Measurements from ENCODE around the gene CTNNA2. TPM values are rescaled to one million over a fixed set of nuclear protein-coding genes. Genes with fewer than 3 reads are reported as not detected.
"Not testable (repeated sequence)": the region's sequence is repeated elsewhere in the genome, so short reads cannot be mapped to it uniquely, and the experiment has no call there.

CTNNA2 gene
- total RNA-seq, 2 donors from 2014 or later: not detected

GRCh38 chr2:80126596-80127189 is 613.8 kb downstream of the CTNNA2 start:
- H3K9me3 Mint-ChIP-seq: peaks cover 9% of the 10 kb centered on the region
- H3K4me3 Mint-ChIP-seq: no peak overlapping the region
- no peaks in the 10 kb centered on the region for H3K4me1 Mint-ChIP-seq
- H3K27me3 Mint-ChIP-seq: no peaks in the 10 kb centered on the region
- H3K27ac Mint-ChIP-seq: no peak overlapping the region
- ATAC-seq (replicated peaks): no peak
- H3K36me3 Mint-ChIP-seq (ENCODE audit: low read depth): no peaks in the 10 kb centered on the region

DNA sequence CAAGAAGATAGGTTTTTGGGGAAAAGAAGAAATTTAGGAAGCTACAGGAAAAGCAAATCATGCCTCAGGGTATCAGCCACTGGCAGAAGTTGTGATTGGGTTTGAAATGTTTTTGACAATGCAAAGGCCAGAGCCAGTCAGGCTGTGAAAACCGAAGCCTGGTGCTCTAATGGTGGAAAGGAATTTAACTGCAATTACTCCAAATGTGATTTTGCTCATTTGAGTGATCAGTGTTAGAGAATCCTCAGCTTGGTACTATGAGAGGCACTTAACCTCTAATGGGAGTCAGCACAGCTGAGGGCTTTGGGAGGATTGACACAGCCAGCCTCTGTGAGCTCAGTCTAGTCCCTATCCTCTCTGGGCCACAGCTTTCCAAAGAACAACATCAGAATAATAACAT is 615.2 kb downstream of the CTNNA2 start:
- H3K9me3 Mint-ChIP-seq: peaks cover 9% of the 10 kb centered on the region

DNA sequence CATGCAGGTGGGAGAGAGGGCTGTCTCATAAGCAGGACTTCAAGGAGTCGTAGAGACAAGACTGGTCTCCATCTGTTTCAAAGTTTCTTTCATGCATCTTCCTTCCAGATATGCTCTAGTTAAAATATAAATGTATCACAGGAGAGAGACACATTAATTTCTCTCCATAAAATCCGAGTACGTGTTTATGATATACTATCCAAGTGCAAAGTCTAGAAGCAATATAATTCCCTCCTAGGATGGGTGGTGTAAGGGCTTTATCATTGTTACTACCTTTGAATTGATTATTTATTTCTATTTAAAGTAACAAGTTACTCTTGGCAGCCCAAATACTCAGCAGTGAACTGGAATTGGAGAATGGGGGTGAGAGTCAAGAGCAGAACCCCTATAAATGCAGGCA is 619.4 kb downstream of the CTNNA2 start:
- H3K4me1 Mint-ChIP-seq: no peaks in the 10 kb centered on the region
- no peak for ATAC-seq (replicated peaks)
- no peaks in the 10 kb centered on the region for H3K27me3 Mint-ChIP-seq
- H3K4me3 Mint-ChIP-seq: no peak overlapping the region
- H3K27ac Mint-ChIP-seq: no peak overlapping the region
- peaks cover 5% of the 10 kb centered on the region for H3K9me3 Mint-ChIP-seq
- H3K36me3 Mint-ChIP-seq (ENCODE audit: low read depth): no peaks in the 10 kb centered on the region

More for the DNA sequence above, 615.2 kb downstream of the CTNNA2 start:
- H3K4me1 Mint-ChIP-seq: no peaks in the 10 kb centered on the region
- no peak overlapping the region for H3K4me3 Mint-ChIP-seq
- ATAC-seq (replicated peaks): no peak
- H3K36me3 Mint-ChIP-seq (ENCODE audit: low read depth): no peaks in the 10 kb centered on the region
- no peaks in the 10 kb centered on the region for H3K27me3 Mint-ChIP-seq
- no peak overlapping the region for H3K27ac Mint-ChIP-seq

DNA sequence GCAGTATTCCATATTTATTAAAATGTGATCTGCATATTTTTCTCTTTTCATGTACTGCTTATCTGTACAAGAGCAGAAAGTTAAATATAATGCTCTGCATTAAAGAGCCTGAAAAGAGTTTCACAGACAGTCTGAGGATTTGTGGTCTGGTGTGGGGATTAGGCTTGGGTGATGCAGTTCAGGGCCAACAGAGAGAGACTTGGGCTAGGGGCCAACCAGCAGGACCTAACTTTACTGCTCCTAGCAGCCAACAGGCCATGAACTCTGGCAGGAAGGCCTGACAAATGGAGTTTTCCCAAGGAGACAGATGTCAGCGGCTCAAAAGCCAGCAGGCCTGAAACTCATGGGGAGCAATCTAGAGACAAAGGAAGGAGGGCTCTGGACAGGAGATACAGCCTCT is 622.1 kb downstream of the CTNNA2 start:
- Mint-ChIP-seq H3K9me3 (peaks cover 7% of the 10 kb centered on the region), H3K27ac (no peak overlapping the region), H3K36me3 (ENCODE audit: low read depth) (no peaks in the 10 kb centered on the region), H3K4me1 (no peaks in the 10 kb centered on the region), H3K4me3 (no peak overlapping the region), H3K27me3 (no peaks in the 10 kb centered on the region)
- no peak for ATAC-seq (replicated peaks)

DNA sequence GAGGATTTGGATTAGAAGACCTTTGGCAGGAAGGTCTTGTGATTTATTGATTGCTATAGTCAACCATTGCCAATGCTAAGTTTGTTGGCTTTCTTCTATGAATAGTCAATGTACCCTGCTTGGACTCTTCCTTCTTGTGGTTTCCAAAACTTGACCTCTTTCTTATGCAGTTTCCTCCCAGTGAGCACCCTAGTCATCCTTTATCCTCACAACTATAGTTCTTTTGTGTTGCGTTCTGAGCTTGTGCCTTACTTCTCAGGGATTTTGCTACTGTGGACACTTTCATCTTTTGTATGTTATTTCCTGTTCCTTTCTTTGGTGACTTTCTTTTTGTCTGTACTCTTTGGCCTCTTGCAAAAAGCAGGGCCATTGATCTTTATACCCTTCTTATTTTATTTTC is 623.5 kb downstream of the CTNNA2 start:
- no peaks in the 10 kb centered on the region for H3K27me3 Mint-ChIP-seq
- H3K4me1 Mint-ChIP-seq: no peaks in the 10 kb centered on the region
- H3K9me3 Mint-ChIP-seq: peaks cover 7% of the 10 kb centered on the region
- no peaks in the 10 kb centered on the region for H3K36me3 Mint-ChIP-seq (ENCODE audit: low read depth)
- no peak for ATAC-seq (replicated peaks)
- no peak overlapping the region for H3K27ac Mint-ChIP-seq
- H3K4me3 Mint-ChIP-seq: no peak overlapping the region

GRCh38 chr2:80139001-80139400 is 626.1 kb downstream of the CTNNA2 start:
- Mint-ChIP-seq H3K4me3 (no peak overlapping the region), H3K9me3 (peaks cover 13% of the 10 kb centered on the region), H3K4me1 (no peaks in the 10 kb centered on the region), H3K27ac (no peak overlapping the region), H3K36me3 (ENCODE audit: low read depth) (no peaks in the 10 kb centered on the region), H3K27me3 (no peaks in the 10 kb centered on the region)
- no peak for ATAC-seq (replicated peaks)

GRCh38 chr2:80141007-80141726 is 628.3 kb downstream of the CTNNA2 start:
- Mint-ChIP-seq H3K36me3 (ENCODE audit: low read depth) (no peaks in the 10 kb centered on the region), H3K27ac (no peak overlapping the region), H3K9me3 (peaks cover 13% of the 10 kb centered on the region), H3K27me3 (no peaks in the 10 kb centered on the region), H3K4me3 (no peak overlapping the region), H3K4me1 (no peaks in the 10 kb centered on the region)
- no peak for ATAC-seq (replicated peaks)

DNA sequence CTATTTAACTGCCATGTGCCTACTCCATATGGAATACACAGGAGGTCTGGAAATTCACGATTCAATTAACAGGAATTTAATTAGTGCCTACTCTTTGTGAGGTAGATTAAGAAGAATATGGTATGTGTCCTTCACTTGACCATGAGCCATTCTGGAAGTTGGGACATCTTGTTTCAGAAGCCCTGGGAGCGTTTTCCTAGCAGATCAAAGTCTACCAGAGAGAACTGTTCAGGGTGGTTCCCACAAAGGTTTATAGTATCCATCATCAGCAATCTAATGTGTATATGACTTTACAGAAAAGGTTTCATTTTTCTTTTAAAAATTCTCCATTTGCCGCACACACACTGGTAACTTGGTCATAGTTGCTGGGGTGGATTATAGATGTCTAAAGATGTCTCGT is 632.6 kb downstream of the CTNNA2 start:
- Mint-ChIP-seq H3K36me3 (ENCODE audit: low read depth) (no peaks in the 10 kb centered on the region), H3K4me1 (no peaks in the 10 kb centered on the region), H3K9me3 (peaks cover 5% of the 10 kb centered on the region), H3K27me3 (no peaks in the 10 kb centered on the region), H3K4me3 (no peak overlapping the region), H3K27ac (no peak overlapping the region)
- ATAC-seq (replicated peaks): no peak

GRCh38 chr2:80146757-80147156 is 633.9 kb downstream of the CTNNA2 start:
- H3K36me3 Mint-ChIP-seq (ENCODE audit: low read depth); H3K4me1 Mint-ChIP-seq; ATAC-seq (replicated peaks); H3K4me3 Mint-ChIP-seq; H3K27me3 Mint-ChIP-seq; H3K9me3 Mint-ChIP-seq; H3K27ac Mint-ChIP-seq: not testable (repeated sequence)

DNA sequence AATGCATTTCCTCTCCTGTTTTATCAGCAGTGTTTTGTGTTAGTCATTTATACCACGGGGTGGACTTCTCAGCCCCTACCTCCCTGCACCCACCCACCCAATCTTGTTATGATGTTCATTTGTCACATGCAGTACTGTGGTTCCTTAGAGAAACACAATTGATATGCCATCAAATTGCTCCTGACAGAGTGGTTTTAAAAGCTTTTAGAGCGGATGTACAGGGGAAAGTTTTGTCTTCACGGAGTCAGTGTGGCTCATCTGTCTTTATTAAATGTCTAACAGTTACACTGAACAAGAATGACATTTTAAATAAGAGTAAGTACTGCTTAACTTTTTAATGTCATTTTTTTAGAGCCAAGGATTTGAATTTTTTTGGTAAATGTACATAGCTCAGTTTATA is 634.8 kb downstream of the CTNNA2 start:
- Mint-ChIP-seq H3K36me3 (ENCODE audit: low read depth) (no peaks in the 10 kb centered on the region), H3K9me3 (peaks cover 4% of the 10 kb centered on the region), H3K4me3 (no peak overlapping the region), H3K4me1 (no peaks in the 10 kb centered on the region), H3K27ac (no peak overlapping the region), H3K27me3 (no peaks in the 10 kb centered on the region)
- no peak for ATAC-seq (replicated peaks)

- H3K4me1 Mint-ChIP-seq: no peaks in the 10 kb centered on the region
- H3K36me3 Mint-ChIP-seq (ENCODE audit: low read depth): no peaks in the 10 kb centered on the region
- no peaks in the 10 kb centered on the region for H3K27me3 Mint-ChIP-seq
- ATAC-seq (replicated peaks): no peak
- no peak overlapping the region for H3K27ac Mint-ChIP-seq
- no peak overlapping the region for H3K4me3 Mint-ChIP-seq
- H3K9me3 Mint-ChIP-seq: peaks cover 7% of the 10 kb centered on the region
Observed at GRCh38 chr2:80148906-80149305, 636.1 kb downstream of the CTNNA2 start.

- no peaks in the 10 kb centered on the region for H3K27me3 Mint-ChIP-seq
- H3K9me3 Mint-ChIP-seq: peaks cover 7% of the 10 kb centered on the region
- no peaks in the 10 kb centered on the region for H3K36me3 Mint-ChIP-seq (ENCODE audit: low read depth)
- H3K27ac Mint-ChIP-seq: no peak overlapping the region
- ATAC-seq (replicated peaks): no peak
- no peaks in the 10 kb centered on the region for H3K4me1 Mint-ChIP-seq
- no peak overlapping the region for H3K4me3 Mint-ChIP-seq
Observed at GRCh38 chr2:80149991-80150390, 637.1 kb downstream of the CTNNA2 start.

DNA sequence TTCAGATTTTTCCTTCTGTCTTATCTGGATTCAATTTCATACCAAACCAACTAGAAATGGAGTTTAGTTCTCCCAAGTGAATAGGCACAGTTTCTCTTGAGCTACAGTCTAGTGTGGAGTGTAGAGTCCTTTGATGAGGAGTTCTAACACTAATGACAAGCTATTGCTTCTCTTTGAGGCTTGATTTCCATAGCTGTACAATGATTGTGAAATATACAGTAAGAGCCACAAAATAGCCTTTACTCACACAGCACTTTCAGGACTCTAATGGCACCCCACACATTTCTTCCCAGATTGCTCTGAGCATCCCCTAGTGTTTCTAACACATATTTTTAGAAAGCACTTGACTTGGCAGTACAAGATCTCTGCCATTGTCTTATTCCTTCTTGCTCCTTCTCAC is 638.4 kb downstream of the CTNNA2 start:
- no peak for ATAC-seq (replicated peaks)
- Mint-ChIP-seq H3K36me3 (ENCODE audit: low read depth) (no peaks in the 10 kb centered on the region), H3K27me3 (no peaks in the 10 kb centered on the region), H3K9me3 (peaks cover 12% of the 10 kb centered on the region), H3K4me1 (no peaks in the 10 kb centered on the region), H3K4me3 (no peak overlapping the region), H3K27ac (no peak overlapping the region)

DNA sequence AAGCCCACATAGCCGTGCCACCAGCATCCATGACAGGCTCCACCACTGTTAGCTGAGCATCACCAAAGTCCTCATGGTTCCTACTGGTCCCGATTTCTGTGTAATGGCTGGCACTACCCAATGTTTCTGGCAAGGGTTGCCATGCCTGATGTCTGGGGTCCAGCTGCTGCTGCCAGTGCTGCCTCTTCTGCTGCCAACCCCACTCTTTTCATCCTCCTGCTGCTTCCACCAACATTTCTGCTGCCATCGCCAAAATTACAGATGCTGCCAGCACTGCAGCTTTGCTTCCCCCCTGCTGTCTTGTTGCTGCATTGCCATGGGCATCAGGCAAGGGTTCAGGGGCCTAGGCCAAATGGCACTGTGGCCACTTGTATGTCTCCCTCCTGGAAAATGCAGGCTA is 638.8 kb downstream of the CTNNA2 start:
- Mint-ChIP-seq H3K4me3 (no peak overlapping the region), H3K9me3 (peaks cover 12% of the 10 kb centered on the region), H3K36me3 (ENCODE audit: low read depth) (no peaks in the 10 kb centered on the region), H3K4me1 (no peaks in the 10 kb centered on the region), H3K27ac (no peak overlapping the region), H3K27me3 (no peaks in the 10 kb centered on the region)
- no peak for ATAC-seq (replicated peaks)

- Mint-ChIP-seq H3K27ac (no peak overlapping the region), H3K4me1 (no peaks in the 10 kb centered on the region), H3K4me3 (no peak overlapping the region), H3K27me3 (no peaks in the 10 kb centered on the region), H3K36me3 (ENCODE audit: low read depth) (no peaks in the 10 kb centered on the region), H3K9me3 (peaks cover 16% of the 10 kb centered on the region)
- no peak for ATAC-seq (replicated peaks)
Observed at GRCh38 chr2:80153151-80153550, 640.3 kb downstream of the CTNNA2 start.

Data from activated T-helper 17 cell treated with anti-CD3 and anti-CD28 coated beads, Interleukin-2, amount 50 U/mL, for 72 hours (primary cell).